Suprapubic skin (tissue), 4 donors: ENCODE measurements around the gene SLC25A15.

ENCODE experiments used
- EP300 ChIP-seq: sonication (generic); formaldehyde crosslinking; IDR thresholded peaks from one replicate; pipeline ENCODE4 v1.6.1; 2017; ENCODE audit warnings: antibody characterized with exemption
- POLR2A ChIP-seq, 2 donors: fragments of 450-650 bp; IDR thresholded peaks; one replicate each; pipeline ENCODE4 v1.6.1; 2017; ENCODE audit warnings: antibody characterized with exemption in 2 of 2, mild to moderate bottlenecking in 2 of 2, moderate library complexity in 2 of 2
- POLR2AphosphoS5 ChIP-seq, 3 donors: sonication (generic); formaldehyde crosslinking; IDR thresholded peaks; one replicate each; pipeline ENCODE4 v1.6.1; 2017; ENCODE audit warnings: antibody characterized with exemption in 3 of 3
- TF ChIP-seq, protein P1 (sequence below), 2 donors: fragments of 200-600 bp in 1 of 2; fragments of 450-650 bp in 1 of 2; sonication (generic) in 1 of 2; IDR thresholded peaks; one replicate each; pipeline ENCODE4 v1.5.1; 2016 to 2019; ENCODE audit warnings: antibody characterized with exemption in 2 of 2, mild to moderate bottlenecking in 1 of 2, moderate library complexity in 1 of 2

GRCh38 chr13:40812724-40813445, 23.5 kb downstream of the SLC25A15 start:
- TF ChIP-seq, protein P1, sequence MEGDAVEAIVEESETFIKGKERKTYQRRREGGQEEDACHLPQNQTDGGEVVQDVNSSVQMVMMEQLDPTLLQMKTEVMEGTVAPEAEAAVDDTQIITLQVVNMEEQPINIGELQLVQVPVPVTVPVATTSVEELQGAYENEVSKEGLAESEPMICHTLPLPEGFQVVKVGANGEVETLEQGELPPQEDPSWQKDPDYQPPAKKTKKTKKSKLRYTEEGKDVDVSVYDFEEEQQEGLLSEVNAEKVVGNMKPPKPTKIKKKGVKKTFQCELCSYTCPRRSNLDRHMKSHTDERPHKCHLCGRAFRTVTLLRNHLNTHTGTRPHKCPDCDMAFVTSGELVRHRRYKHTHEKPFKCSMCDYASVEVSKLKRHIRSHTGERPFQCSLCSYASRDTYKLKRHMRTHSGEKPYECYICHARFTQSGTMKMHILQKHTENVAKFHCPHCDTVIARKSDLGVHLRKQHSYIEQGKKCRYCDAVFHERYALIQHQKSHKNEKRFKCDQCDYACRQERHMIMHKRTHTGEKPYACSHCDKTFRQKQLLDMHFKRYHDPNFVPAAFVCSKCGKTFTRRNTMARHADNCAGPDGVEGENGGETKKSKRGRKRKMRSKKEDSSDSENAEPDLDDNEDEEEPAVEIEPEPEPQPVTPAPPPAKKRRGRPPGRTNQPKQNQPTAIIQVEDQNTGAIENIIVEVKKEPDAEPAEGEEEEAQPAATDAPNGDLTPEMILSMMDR (IDR thresholded peaks at IDR 0.05), result no peak
- TF ChIP-seq POLR2A (IDR thresholded peaks at IDR 0.05), result no peak
- no peak for TF ChIP-seq EP300
- TF ChIP-seq POLR2AphosphoS5 (IDR thresholded peaks at IDR 0.05), result no peak
